Mesodermal cell (in vitro differentiated cells): Measurements from ENCODE around the gene GOLGA3.

Source experiments
- H3K27ac ChIP-seq: 2 replicates; pipeline ENCODE4 v1.7.0; 2013; ENCODE audit warnings: mild to moderate bottlenecking, low read depth, low read length, moderate library complexity; ENCODE audit not compliant: severe bottlenecking
- H3K36me3 ChIP-seq: 2 replicates; pipeline ENCODE4 v1.7.1; 2013; ENCODE audit warnings: mild to moderate bottlenecking, low read length, moderate library complexity; ENCODE audit not compliant: control insufficient read depth, insufficient read depth
- H3K4me1 ChIP-seq: one replicate; pipeline ENCODE4 v1.7.1; 2013; ENCODE audit warnings: mild to moderate bottlenecking, low read length; ENCODE audit not compliant: insufficient read depth, control insufficient read depth, poor library complexity, severe bottlenecking
- H3K4me3 ChIP-seq: 2 replicates; pipeline ENCODE4 v1.7.0; 2013; ENCODE audit warnings: low read length, control low read depth, mild to moderate bottlenecking; ENCODE audit not compliant: insufficient read depth, poor library complexity, severe bottlenecking; ENCODE audit errors: extremely low read depth
- H3K9me3 ChIP-seq: 2 replicates; pipeline ENCODE4 v1.7.1; 2013; ENCODE audit warnings: mild to moderate bottlenecking, low read length, moderate library complexity; ENCODE audit not compliant: control insufficient read depth
- WGBS, 2 experiments: methylation state at CpG; one replicate each; pipeline ENCODE4 v1.1.5; 2013; ENCODE audit warnings: missing lambda C conversion rate in 2 of 2; ENCODE audit not compliant: insufficient coverage in 2 of 2; 5-methylcytosine and 5-hydroxymethylcytosine counted together

The GOLGA3 gene

GRCh38 chr12:132719954-132720324 is 108.7 kb downstream of the GOLGA3 start:
- Histone ChIP-seq H3K27ac (no peak overlapping the region), H3K4me1 (no peaks in the 10 kb centered on the region), H3K4me3 (no peak overlapping the region), H3K36me3 (peaks cover 87% of the 10 kb centered on the region), H3K9me3 (no peaks in the 10 kb centered on the region)
- WGBS, 2 experiments = 93 to 95% methylated on average over 12 of the region's 12 CpGs

GRCh38 chr12:132719141-132719953 is 109.3 kb downstream of the GOLGA3 start:
- 94 to 95% methylated on average over 30 to 31 of the region's 31 CpGs for WGBS, 2 experiments
- no peak overlapping the region for H3K27ac ChIP-seq
- H3K4me1 ChIP-seq = no peaks in the 10 kb centered on the region
- H3K9me3 ChIP-seq = no peaks in the 10 kb centered on the region
- no peak overlapping the region for H3K4me3 ChIP-seq
- H3K36me3 ChIP-seq = peaks cover 87% of the 10 kb centered on the region
